Adrenal gland (tissue), 5 donors: Measurements from ENCODE around the gene PLXDC2.

ENCODE experiments used
- POLR2A ChIP-seq, 2 donors: fragments of 450-650 bp; IDR thresholded peaks; one replicate each; pipeline ENCODE4 v1.6.1; 2017; ENCODE audit warnings: antibody characterized with exemption in 2 of 2, mild to moderate bottlenecking in 2 of 2, moderate library complexity in 1 of 2
- TF ChIP-seq, protein P1 (sequence below), 6 experiments: fragments of 450-650 bp in 4 of 6; fragments of 200-600 bp in 2 of 6; sonication (generic) in 1 of 6; IDR thresholded peaks; 1 replicate in 5 of 6; 2 replicates in 1 of 6; pipeline versions ENCODE4 v1.5.1 to v1.8.0; 2016 to 2021; ENCODE audit warnings: antibody characterized with exemption in 6 of 6, mild to moderate bottlenecking in 2 of 6, moderate library complexity in 1 of 6
- donor health status: DM: no; HTN: no; CAD: no.

DNA sequence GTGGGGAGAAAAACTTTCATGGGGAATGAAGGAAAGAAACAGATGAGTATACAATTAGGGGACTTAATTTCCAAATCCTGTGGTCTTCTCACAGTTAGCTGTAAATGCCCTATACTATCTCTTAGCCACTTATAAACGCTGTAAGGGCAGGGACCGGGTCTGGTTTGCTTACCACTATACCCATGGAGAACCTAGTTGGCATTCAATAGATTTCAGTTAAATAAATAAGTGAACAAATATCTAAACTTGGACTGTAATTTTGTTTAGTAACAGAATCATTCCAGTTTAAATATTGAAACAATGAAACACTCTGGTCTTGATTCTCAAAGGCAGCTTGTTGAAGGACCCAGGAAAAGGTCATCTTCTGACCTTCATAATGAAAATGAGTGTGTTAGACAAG is 158.3 kb downstream of the PLXDC2 start:
- TF ChIP-seq, protein P1, sequence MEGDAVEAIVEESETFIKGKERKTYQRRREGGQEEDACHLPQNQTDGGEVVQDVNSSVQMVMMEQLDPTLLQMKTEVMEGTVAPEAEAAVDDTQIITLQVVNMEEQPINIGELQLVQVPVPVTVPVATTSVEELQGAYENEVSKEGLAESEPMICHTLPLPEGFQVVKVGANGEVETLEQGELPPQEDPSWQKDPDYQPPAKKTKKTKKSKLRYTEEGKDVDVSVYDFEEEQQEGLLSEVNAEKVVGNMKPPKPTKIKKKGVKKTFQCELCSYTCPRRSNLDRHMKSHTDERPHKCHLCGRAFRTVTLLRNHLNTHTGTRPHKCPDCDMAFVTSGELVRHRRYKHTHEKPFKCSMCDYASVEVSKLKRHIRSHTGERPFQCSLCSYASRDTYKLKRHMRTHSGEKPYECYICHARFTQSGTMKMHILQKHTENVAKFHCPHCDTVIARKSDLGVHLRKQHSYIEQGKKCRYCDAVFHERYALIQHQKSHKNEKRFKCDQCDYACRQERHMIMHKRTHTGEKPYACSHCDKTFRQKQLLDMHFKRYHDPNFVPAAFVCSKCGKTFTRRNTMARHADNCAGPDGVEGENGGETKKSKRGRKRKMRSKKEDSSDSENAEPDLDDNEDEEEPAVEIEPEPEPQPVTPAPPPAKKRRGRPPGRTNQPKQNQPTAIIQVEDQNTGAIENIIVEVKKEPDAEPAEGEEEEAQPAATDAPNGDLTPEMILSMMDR (IDR thresholded peaks at IDR 0.05) = no peak
- no peak for TF ChIP-seq POLR2A (IDR thresholded peaks at IDR 0.05)
